ENCODE data around the gene GANC. TPM values are rescaled to one million over a fixed set of nuclear protein-coding genes. Genes with fewer than 3 reads are reported as not detected.

GANC gene
- total RNA-seq, 1 experiment from 2014 or later: 15.8 TPM

DNA sequence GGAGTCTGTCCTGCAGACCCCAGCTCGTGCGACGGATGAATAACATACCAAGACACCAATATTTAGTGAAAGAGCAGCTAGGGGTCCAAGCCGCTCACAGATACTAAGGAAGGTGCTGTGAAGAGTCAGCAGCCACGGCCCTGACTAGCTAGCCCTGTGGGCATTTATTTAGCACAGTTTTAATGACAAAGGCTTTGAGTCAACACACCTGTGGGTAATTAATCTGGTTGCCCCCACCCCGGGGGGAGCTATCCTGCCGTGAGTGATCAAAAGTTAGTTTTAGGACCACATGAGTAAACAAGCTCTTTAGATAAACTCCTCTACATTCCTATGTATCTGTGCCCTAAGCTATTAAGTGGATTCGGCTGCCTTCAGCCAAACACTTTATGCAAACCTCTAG is 105.0 kb downstream of the GANC start:
- no peak overlapping the region for H3K27ac Mint-ChIP-seq
- Histone ChIP-seq H3K23me2 (ENCODE audit: insufficient read length, low read depth, low read length, poor library complexity, severe bottlenecking) (no peaks in the 10 kb centered on the region), H2AFZ (ENCODE audit: low read length) (no peak overlapping the region), H3K56ac (ENCODE audit: insufficient read length, low read depth, low read length) (no peak overlapping the region), H4K5ac (ENCODE audit: insufficient read length, low read depth, low read length) (no peak overlapping the region), H2BK15ac (ENCODE audit: low read depth, low read length) (no peak overlapping the region), H2BK20ac (ENCODE audit: low read depth, low read length, poor library complexity, severe bottlenecking) (no peak overlapping the region), H2AK5ac (ENCODE audit: insufficient read length, low read length) (no peak overlapping the region), H3K27ac (ENCODE audit: insufficient read length, low read depth, low read length) (no peak overlapping the region), H4K91ac (ENCODE audit: insufficient read length, low read depth, low read length) (no peak overlapping the region), H2BK120ac (ENCODE audit: low read depth, low read length, poor library complexity, severe bottlenecking) (no peak overlapping the region), H3K4ac (ENCODE audit: low read depth, low read length) (no peak overlapping the region), H3K4me1 (ENCODE audit: insufficient read depth, low read length) (no peaks in the 10 kb centered on the region), H3K18ac (ENCODE audit: insufficient read length, low read depth, low read length) (no peak overlapping the region), H2BK12ac (ENCODE audit: insufficient read length, low read depth, low read length) (no peak overlapping the region), H3K9me3 (ENCODE audit: control insufficient read depth, low read depth, low read length) (no peaks in the 10 kb centered on the region), H2BK5ac (ENCODE audit: insufficient read length, low read length) (no peak overlapping the region), H3T11ph (ENCODE audit: low read length) (no peak overlapping the region), H3K23ac (ENCODE audit: insufficient read length, low read depth, low read length) (no peak overlapping the region), H3K9ac (ENCODE audit: extremely low read depth, insufficient read length, low read length) (no peak overlapping the region), H3K79me2 (ENCODE audit: insufficient read depth, low read length) (no peaks in the 10 kb centered on the region), H4K8ac (replicated peaks; ENCODE audit: insufficient read length, low read depth, low read length) (no peak overlapping the region), H3K14ac (ENCODE audit: insufficient read depth, low read length) (no peak overlapping the region), H4K20me1 (ENCODE audit: control insufficient read depth, insufficient read depth, insufficient read length) (no peaks in the 10 kb centered on the region), H3K4me2 (ENCODE audit: insufficient read depth, insufficient read length, low read length) (no peak overlapping the region), H3K79me1 (ENCODE audit: insufficient read depth, low read depth, low read length, poor library complexity, severe bottlenecking) (no peaks in the 10 kb centered on the region), H3K27me3 (ENCODE audit: insufficient read depth, low read length) (no peaks in the 10 kb centered on the region)
- H3K27me3 Mint-ChIP-seq (ENCODE audit: low read depth): peaks cover 28% of the 10 kb centered on the region
- H3K9me3 Mint-ChIP-seq: peaks cover 24 to 27% of the 10 kb centered on the region in 2 experiments
- H3K36me3 Mint-ChIP-seq (ENCODE audit: insufficient read depth in 1 of 3, low read depth in 3 of 3): peaks cover 4 to 18% (median 11%) of the 10 kb centered on the region in 3 experiments; a peak in 5 of 7 replicates
- no peak for DNase-seq
- WGBS (ENCODE audit: extremely low coverage, insufficient read length, low lambda C conversion rate): no CpG with 5 or more reads among the region's 8 CpGs
- TF ChIP-seq CTCF (conservative IDR thresholded peaks at IDR 0.05): no peak
- H3K4me1 Mint-ChIP-seq: no peaks in the 10 kb centered on the region
- no peak overlapping the region; a peak in 1 of 5 replicates for H3K4me3 Mint-ChIP-seq
